Astrocyte (in vitro differentiated cells and primary cell): ENCODE measurements around the gene PIK3C2B.

Experiments
- CTCF ChIP-seq: IDR thresholded peaks from 2 replicates; pipeline ENCODE4 v1.5.1; 2011; ENCODE audit warnings: low read depth, mild to moderate bottlenecking, inconsistent platforms, low read length, moderate library complexity; ENCODE audit not compliant: insufficient read depth
- EZH2 ChIP-seq: IDR thresholded peaks from 2 replicates; pipeline ENCODE4 v1.6.1; 2012; ENCODE audit warnings: mild to moderate bottlenecking, low read length, inconsistent platforms; ENCODE audit not compliant: insufficient read depth

- TF ChIP-seq CTCF (no peak), EZH2 (no peak)
These were observed 18.0 kb downstream of the PIK3C2B start for GRCh38 chr1:204476563-204476962.
